Measurements from ENCODE around the gene AP1G1. TPM values are rescaled to one million over a fixed set of nuclear protein-coding genes. Genes with fewer than 3 reads are reported as not detected.

Gene AP1G1
- total and polyA plus RNA-seq, 12 donors: 22.8 to 132 (median 82.8) TPM

DNA sequence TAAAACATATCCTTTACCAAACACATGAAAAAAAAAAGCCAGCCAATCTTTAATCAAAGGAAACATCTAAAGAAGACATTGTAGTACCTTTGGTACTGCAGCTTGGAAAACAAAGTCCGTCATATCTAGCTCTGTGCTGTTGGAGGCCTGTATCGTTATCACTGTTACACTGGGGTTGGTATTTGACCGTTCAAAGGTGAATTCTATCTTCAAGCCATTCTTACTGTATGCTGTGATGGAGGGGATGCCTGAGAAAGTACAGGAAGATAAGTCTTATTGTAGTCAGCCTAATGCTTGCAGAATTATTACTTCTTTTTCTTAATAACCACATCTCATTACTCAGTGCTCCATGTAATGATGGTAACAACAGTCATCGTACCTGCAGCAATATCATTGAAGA is 69.8 kb downstream of the AP1G1 start:
- Histone ChIP-seq H3K27ac (no peak overlapping the region), H3K4me3 (no peak overlapping the region), H3K27me3 (no peaks in the 10 kb centered on the region), H3K4me1 (replicated peaks in 1 of 2) (no peaks in the 10 kb centered on the region), H3K9me3 (replicated peaks in 1 of 3) (no peaks in the 10 kb centered on the region), H3K36me3 (replicated peaks in 1 of 2) (peaks cover 0 to 78% of the 10 kb centered on the region in 2 donors)
- DNase-seq: no peak
- intact Hi-C loops (cut with DNase I): no loop called here
- whole genome bisulfite sequencing, 4 donors: 90 to 95% (median 92%) methylated on average over 4 of the region's 4 CpGs
- TF ChIP-seq POLR2A (IDR thresholded peaks at IDR 0.05): no peak
- no peak for TF ChIP-seq CTCF (IDR thresholded peaks at IDR 0.05)

DNA sequence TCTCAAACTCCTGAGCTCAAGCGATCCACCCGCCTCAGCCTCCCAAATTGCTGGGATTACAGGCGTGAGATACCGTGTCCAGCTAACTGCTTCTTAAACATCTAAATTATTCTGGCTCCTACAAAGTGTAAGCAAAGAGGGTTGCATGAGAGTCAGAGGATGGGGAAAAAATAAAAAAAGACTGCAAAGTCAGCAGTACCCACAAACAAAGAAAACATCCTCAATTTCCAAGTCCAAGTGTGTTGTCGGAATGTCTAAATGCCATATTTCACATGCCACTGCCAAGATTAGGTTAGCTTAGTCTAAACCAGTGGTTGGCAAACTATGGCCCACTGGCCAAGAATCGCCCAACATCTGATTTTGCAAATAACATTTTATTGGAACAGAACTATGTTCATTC is 71.1 kb downstream of the AP1G1 start:
- WGBS, 4 donors: 96 to 98% (median 97%) methylated on average over 6 of the region's 6 CpGs
- no peak for TF ChIP-seq POLR2A (IDR thresholded peaks at IDR 0.05)
- TF ChIP-seq CTCF (IDR thresholded peaks at IDR 0.05): no peak
- Histone ChIP-seq H3K27ac (no peak overlapping the region), H3K36me3 (replicated peaks in 1 of 2) (peaks cover 0 to 78% of the 10 kb centered on the region in 2 donors), H3K27me3 (no peaks in the 10 kb centered on the region), H3K4me3 (no peak overlapping the region), H3K9me3 (replicated peaks in 1 of 3) (no peaks in the 10 kb centered on the region), H3K4me1 (replicated peaks in 1 of 2) (no peaks in the 10 kb centered on the region)
- no peak for DNase-seq
- intact Hi-C loops (cut with DNase I): no loop called here

- TF ChIP-seq POLR2A (IDR thresholded peaks at IDR 0.05) (no peak), CTCF (IDR thresholded peaks at IDR 0.05) (no peak)
- H3K36me3 ChIP-seq (replicated peaks in 1 of 2): peaks cover 0 to 77% of the 10 kb centered on the region in 2 donors
- no peak for DNase-seq
- WGBS, 4 donors: 85 to 92% (median 88%) methylated on average over 5 of the region's 5 CpGs
- no peak overlapping the region for H3K27ac ChIP-seq
- no peaks in the 10 kb centered on the region for H3K27me3 ChIP-seq
- H3K4me3 ChIP-seq: no peak overlapping the region
- intact Hi-C loops (cut with DNase I): no loop called here
- no peaks in the 10 kb centered on the region for H3K9me3 ChIP-seq (replicated peaks in 1 of 3)
- no peaks in the 10 kb centered on the region for H3K4me1 ChIP-seq (replicated peaks in 1 of 2)
Measured at GRCh38 chr16:71734511-71734910, 74.1 kb downstream of the AP1G1 start.

- Histone ChIP-seq H3K4me3 (no peak overlapping the region), H3K4me1 (replicated peaks in 1 of 2) (no peaks in the 10 kb centered on the region), H3K9me3 (replicated peaks in 1 of 3) (no peaks in the 10 kb centered on the region), H3K27ac (no peak overlapping the region), H3K36me3 (replicated peaks in 1 of 2) (peaks cover 0 to 58% of the 10 kb centered on the region in 2 donors), H3K27me3 (no peaks in the 10 kb centered on the region)
- DNase-seq: no peak
- intact Hi-C loops (cut with DNase I): no loop called here
- TF ChIP-seq POLR2A (IDR thresholded peaks at IDR 0.05) (no peak), CTCF (IDR thresholded peaks at IDR 0.05) (no peak)
- 80 to 93% (median 83%) methylated on average over 3 of the region's 3 CpGs for WGBS, 4 donors
Measured at GRCh38 chr16:71732587-71732986, 76.0 kb downstream of the AP1G1 start.
